ENCODE results near the gene AP5Z1. TPM values are rescaled to one million over a fixed set of nuclear protein-coding genes. Genes with fewer than 3 reads are reported as not detected.

Gene AP5Z1
- total RNA-seq, 6 experiments from 2014 or later, result 39.8 to 50.4 (median 42.1) TPM

GRCh38 chr7:4747746-4748145 lies 27.7 kb upstream of the AP5Z1 start:
- Mint-ChIP-seq H3K4me1 (ENCODE audit: low read depth) (peaks cover 32% of the 10 kb centered on the region), H3K36me3 (ENCODE audit: low read depth) (peaks cover 29% of the 10 kb centered on the region), H3K9me3 (no peaks in the 10 kb centered on the region; the same call in 1 of the 2 replicates), H3K27ac (peak overlapping the region; percentile 69), H3K4me3 (0 out of 2 replicates have a peak overlapping the region, but pooled peaks have one; percentile 33), H3K27me3 (ENCODE audit: insufficient read depth) (no peaks in the 10 kb centered on the region; the same call in 1 of the 2 replicates)
- TF ChIP-seq, protein P1, sequence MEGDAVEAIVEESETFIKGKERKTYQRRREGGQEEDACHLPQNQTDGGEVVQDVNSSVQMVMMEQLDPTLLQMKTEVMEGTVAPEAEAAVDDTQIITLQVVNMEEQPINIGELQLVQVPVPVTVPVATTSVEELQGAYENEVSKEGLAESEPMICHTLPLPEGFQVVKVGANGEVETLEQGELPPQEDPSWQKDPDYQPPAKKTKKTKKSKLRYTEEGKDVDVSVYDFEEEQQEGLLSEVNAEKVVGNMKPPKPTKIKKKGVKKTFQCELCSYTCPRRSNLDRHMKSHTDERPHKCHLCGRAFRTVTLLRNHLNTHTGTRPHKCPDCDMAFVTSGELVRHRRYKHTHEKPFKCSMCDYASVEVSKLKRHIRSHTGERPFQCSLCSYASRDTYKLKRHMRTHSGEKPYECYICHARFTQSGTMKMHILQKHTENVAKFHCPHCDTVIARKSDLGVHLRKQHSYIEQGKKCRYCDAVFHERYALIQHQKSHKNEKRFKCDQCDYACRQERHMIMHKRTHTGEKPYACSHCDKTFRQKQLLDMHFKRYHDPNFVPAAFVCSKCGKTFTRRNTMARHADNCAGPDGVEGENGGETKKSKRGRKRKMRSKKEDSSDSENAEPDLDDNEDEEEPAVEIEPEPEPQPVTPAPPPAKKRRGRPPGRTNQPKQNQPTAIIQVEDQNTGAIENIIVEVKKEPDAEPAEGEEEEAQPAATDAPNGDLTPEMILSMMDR (IDR thresholded peaks at IDR 0.05), result no peak
- DNase-seq, result no peak

DNA sequence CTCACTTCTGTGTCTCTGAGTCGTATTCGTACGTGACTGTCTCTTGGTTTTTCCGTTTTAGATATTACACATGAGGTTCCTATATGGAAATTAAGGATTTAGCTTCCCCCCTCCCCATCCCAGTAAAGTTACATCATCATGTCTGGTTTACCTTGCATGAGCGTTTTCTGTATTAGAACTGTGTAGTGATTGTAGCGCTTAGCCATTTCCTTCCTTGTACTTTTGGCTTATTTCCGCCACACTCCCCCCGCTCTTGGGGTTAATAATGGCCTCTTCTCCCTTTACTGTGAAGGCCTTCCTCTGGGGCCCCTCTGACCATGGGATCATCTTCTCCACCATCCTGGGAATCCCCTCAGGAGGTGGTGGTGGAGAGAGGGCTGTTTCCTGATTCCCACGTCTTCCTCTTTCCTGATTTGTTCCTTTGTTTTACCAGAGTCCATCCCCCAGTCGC lies 27.2 kb upstream of the AP5Z1 start:
- TF ChIP-seq, protein P1 (IDR thresholded peaks at IDR 0.05), result no peak
- Mint-ChIP-seq H3K36me3 (ENCODE audit: low read depth) (peaks cover 29% of the 10 kb centered on the region), H3K9me3 (no peaks in the 10 kb centered on the region; the same call in 1 of the 2 replicates), H3K27ac (peak overlapping the region; percentile 69), H3K4me1 (ENCODE audit: low read depth) (peaks cover 32% of the 10 kb centered on the region), H3K4me3 (0 out of 2 replicates have a peak overlapping the region, but pooled peaks have one; percentile 33), H3K27me3 (ENCODE audit: insufficient read depth) (no peaks in the 10 kb centered on the region; the same call in 1 of the 2 replicates)
- no peak for DNase-seq

- no peaks in the 10 kb centered on the region; the same call in 1 of the 2 replicates for H3K27me3 Mint-ChIP-seq (ENCODE audit: insufficient read depth)
- H3K4me3 Mint-ChIP-seq, result no peak overlapping the region
- H3K36me3 Mint-ChIP-seq (ENCODE audit: low read depth), result peaks cover 26% of the 10 kb centered on the region
- H3K27ac Mint-ChIP-seq, result no peak overlapping the region
- no peaks in the 10 kb centered on the region; the same call in 1 of the 2 replicates for H3K9me3 Mint-ChIP-seq
- H3K4me1 Mint-ChIP-seq (ENCODE audit: low read depth), result peaks cover 28% of the 10 kb centered on the region
- TF ChIP-seq, protein P1 (IDR thresholded peaks at IDR 0.05), result no peak
- DNase-seq, result no peak
These were observed 26.1 kb upstream of the AP5Z1 start for GRCh38 chr7:4749363-4749762.

DNA sequence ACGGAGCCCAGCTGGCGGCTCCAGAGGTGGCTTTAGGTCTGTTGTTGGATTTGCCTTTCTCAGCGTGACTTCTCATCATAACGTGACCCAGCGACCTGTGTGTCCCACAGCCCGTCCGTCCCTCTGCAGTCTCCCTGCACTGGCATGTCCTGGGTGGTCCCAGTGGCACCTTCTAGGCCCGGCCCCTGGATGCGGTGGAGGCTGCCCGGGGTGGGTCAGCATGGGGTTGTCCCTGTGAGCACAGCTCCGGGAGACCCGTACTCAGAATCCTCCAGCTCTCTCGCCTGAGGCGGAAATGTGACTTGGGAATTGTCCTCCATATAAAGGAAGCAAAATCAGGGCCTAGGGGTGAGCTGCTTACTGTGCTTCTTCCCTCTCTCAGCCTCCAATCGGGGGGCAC lies 25.6 kb upstream of the AP5Z1 start:
- DNase-seq, result no peak
- Mint-ChIP-seq H3K4me3 (no peak overlapping the region), H3K27me3 (ENCODE audit: insufficient read depth) (no peaks in the 10 kb centered on the region; the same call in 1 of the 2 replicates), H3K36me3 (ENCODE audit: low read depth) (peaks cover 25% of the 10 kb centered on the region), H3K9me3 (no peaks in the 10 kb centered on the region; the same call in 1 of the 2 replicates), H3K4me1 (ENCODE audit: low read depth) (peaks cover 23% of the 10 kb centered on the region), H3K27ac (no peak overlapping the region)
- TF ChIP-seq, protein P1 (IDR thresholded peaks at IDR 0.05), result no peak

DNA sequence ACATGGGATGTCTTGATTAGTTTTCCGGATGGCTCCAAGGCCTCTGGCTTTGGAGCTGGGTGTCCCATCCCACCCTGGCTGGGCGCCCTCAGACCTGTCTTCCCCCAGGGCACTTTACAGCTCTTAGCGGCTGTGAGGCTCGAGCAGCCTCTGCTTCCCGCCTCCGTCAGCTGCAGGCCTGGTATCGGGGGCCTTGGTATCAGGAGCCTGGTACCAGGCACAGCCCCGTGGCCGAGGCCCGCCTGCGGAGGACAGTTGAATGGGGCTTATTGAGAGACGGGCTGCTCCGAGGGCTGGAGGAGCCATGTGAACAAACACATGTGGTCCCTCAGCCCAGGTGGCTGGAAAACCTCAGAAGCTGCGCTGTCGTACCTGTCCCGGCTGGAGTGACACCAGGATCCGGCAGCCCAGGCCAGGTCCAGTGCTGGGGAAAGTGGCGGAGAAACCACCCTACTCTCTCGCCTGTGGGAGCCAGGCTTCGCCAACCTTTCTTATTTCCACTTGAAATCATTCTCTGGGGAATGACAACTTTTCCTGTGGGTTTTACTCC lies 23.9 kb upstream of the AP5Z1 start:
- H3K27ac Mint-ChIP-seq, result no peak overlapping the region
- peaks cover 19% of the 10 kb centered on the region for H3K36me3 Mint-ChIP-seq (ENCODE audit: low read depth)
- DNase-seq, result no peak
- H3K4me3 Mint-ChIP-seq, result no peak overlapping the region
- H3K4me1 Mint-ChIP-seq (ENCODE audit: low read depth), result peaks cover 9% of the 10 kb centered on the region
- TF ChIP-seq, protein P1 (IDR thresholded peaks at IDR 0.05), result no peak
- no peaks in the 10 kb centered on the region for H3K9me3 Mint-ChIP-seq
- H3K27me3 Mint-ChIP-seq (ENCODE audit: insufficient read depth), result no peaks in the 10 kb centered on the region; the same call in 1 of the 2 replicates
